A204.1 (cell line): ENCODE measurements around the gene TSPAN18.

ENCODE experiments used
- FAIRE-seq: peaks from 2 replicates; lab custom pipeline; 2012; peaks lifted over from hg19 to GRCh38; lab: Jason Lieb, UNC

Gene TSPAN18

GRCh38 chr11:44760917-44761550, 34.3 kb downstream of the TSPAN18 start:
- no peak for FAIRE-seq

- FAIRE-seq = no peak
These were observed 34.8 kb downstream of the TSPAN18 start for GRCh38 chr11:44761551-44761961.

- FAIRE-seq = no peak
These were observed 36.5 kb downstream of the TSPAN18 start for GRCh38 chr11:44763121-44763820.

GRCh38 chr11:44764583-44764982, 37.8 kb downstream of the TSPAN18 start:
- no peak for FAIRE-seq

- no peak for FAIRE-seq
These were observed 38.3 kb downstream of the TSPAN18 start for GRCh38 chr11:44765026-44765595.

GRCh38 chr11:44765676-44766075, 38.9 kb downstream of the TSPAN18 start:
- no peak for FAIRE-seq

GRCh38 chr11:44766112-44766971, 39.6 kb downstream of the TSPAN18 start:
- FAIRE-seq = no peak

GRCh38 chr11:44766972-44767278, 40.2 kb downstream of the TSPAN18 start:
- no peak for FAIRE-seq

GRCh38 chr11:44767421-44767820, 40.7 kb downstream of the TSPAN18 start:
- no peak for FAIRE-seq

- FAIRE-seq = no peak
These were observed 43.6 kb downstream of the TSPAN18 start for GRCh38 chr11:44770401-44770800.

GRCh38 chr11:44771252-44771734, 44.5 kb downstream of the TSPAN18 start:
- FAIRE-seq = no peak

GRCh38 chr11:44771841-44772240, 45.1 kb downstream of the TSPAN18 start:
- FAIRE-seq = no peak

GRCh38 chr11:44773351-44773965, 46.7 kb downstream of the TSPAN18 start:
- FAIRE-seq = no peak

GRCh38 chr11:44774108-44774507, 47.3 kb downstream of the TSPAN18 start:
- no peak for FAIRE-seq

- FAIRE-seq = no peak
These were observed 48.0 kb downstream of the TSPAN18 start for GRCh38 chr11:44774731-44775130.

- FAIRE-seq = no peak
These were observed 48.7 kb downstream of the TSPAN18 start for GRCh38 chr11:44775366-44775984.

- FAIRE-seq = no peak
These were observed 49.3 kb downstream of the TSPAN18 start for GRCh38 chr11:44775985-44776446.

- no peak for FAIRE-seq
These were observed 49.9 kb downstream of the TSPAN18 start for GRCh38 chr11:44776551-44777208.

GRCh38 chr11:44777209-44778194, 50.7 kb downstream of the TSPAN18 start:
- FAIRE-seq = no peak
